DMS 273 (cell line): Measurements from ENCODE around the gene JAG2.

Source experiments
- DNase-seq: peaks from one replicate; lab custom pipeline; 2025; ENCODE audit not compliant: unreplicated experiment; lab: John Stamatoyannopoulos, UW

JAG2 gene

DNA sequence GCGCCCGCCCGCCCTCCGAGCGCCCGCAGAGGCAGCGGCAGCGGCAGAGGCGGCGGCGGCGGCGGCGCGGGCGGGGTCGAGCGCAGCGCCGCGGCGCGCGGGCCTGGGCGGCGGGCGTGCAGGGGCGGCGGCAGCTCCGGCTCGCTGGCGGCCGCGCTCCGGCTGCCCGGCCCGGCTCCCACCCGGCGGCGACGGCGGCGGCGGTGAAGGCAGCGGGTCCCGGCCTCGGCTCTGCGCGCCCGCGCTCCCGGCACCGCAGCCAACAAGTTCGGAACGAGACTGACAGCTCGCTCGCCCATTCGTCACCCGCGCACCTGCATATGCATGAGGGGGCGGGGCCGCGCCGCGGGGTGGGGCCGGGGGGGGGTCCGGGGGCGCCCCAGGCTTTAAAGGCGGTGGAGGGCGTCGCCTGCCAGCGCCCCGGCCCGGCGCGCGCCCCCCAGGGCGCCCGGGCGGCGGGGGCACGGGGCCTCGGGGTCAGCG lies at the start of gene JAG2:
Gene JAG2 (minus strand): TSS at position 281 of the 483 bp plus-strand sequence. CDS start 356 bp downstream, outside the sequence.
- peak; percentile 89 for DNase-seq

DNA sequence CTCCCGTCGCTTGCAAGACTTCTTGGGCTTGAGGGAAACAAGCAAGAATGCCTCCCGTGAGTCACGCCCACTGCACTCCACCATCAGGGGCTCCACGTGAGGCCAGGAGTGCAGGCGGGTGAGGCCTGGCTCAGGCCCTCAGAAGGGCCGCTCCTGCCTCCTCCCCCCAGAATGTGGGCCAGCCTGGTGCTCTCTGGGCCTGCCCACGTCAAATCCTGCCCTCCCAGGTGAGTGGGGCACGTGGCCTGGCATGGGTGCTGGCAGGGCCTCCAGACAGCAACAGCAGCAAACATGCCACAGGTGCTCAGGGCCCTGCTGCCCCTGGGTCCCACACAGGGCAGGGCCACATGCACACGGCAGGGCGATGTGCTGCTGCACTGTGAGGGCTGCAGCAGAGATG lies 49.2 kb upstream of the JAG2 start:
- DNase-seq = no peak

DNA sequence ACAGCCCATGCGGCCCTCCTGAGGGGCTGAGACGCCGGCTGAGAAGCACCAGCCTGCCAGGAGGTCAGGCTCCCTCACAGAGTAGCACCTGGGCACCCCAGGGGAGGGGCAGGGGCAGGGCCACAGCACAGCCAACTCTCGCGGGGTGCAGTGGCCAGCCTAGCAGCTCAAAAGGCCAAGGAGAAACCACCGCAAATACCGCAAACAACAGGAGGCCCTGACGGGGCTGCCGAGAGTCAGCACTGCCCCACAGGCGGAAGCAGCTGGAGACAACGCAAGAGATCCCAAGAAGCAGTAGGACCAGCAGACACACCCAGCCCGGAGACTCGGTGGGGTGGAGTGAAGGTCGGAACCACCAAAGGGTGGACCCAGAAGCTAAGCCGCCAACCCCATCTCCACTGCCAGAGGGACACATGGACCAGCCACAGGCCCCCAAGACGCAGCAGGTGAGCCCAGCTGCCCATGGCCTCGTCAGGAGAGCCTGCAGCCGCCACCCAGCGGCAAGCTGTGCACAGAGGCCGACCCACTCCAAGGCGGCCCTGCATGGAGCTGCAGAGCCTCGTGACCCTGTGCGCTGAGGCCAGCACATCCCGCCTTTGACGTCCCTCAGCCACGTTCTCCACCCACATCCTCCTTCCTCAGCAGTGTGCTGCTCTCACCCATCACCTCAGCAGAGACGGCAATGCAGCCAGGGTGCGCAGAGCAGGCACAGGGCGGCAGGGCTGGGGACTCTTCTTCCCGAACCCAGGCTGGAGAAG lies 48.1 kb upstream of the JAG2 start:
- no peak for DNase-seq

DNA sequence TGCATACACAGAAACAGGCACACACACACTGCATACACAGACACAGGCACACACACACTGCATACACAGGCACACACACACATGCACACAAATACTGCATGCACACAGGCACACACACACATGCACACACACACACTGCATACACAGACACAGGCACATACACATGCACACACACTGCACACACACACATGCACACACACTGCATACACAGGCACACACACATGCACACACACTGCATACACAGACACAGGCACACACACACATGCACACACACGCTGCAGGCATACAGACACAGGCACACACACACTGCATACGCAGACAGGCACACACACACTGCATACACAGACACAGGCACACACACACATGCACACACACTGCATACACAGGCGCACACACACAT lies 47.0 kb upstream of the JAG2 start:
- DNase-seq = no peak

DNA sequence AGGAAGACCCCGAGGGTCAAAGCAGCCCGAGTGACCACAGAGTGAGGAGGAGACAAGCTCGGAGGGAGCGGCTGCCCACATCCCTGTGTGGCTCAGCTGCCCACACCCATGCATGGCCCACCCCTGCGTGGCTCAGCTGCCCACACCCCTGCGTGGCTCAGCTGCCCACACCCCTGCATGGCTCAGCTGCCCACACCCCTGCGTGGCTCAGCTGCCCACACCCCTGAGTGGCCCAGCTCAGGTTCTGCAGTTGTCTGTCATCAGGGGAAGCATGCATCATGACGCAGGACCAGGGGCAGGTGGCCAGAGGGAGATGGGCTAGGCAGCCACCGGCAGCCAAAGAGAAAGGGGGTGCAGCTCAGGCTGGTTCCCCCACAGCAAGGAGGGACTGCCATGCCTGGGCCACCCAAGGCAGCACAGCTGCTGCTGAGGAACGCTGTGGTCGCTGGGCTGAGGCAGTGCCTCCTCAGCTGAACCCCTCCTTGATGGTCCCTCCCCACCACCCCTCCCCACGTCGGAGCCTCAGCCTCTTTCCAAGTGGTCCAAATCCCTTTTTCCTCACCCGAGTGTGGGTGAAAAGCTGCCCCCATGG lies 45.8 kb upstream of the JAG2 start:
- DNase-seq = no peak

DNA sequence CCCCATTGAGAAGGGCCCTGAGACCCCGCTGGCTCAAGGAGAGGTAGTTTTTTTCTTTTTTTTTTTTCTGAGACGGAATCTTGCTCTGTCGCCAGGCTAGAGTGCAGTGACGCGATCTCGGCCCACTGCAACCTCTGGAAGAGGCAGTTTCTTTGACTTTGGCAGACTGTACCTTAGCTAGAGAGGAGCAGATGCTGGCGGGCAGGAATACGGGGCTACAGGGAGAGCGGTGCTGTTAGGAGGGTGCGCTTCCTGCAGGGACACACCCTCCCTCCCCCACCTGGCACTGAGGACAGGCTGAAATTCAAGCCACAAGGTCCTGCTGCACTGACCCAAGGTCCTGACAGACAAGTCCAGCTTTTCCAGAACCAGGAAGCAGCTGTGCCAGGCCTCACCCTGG lies 44.8 kb upstream of the JAG2 start:
- no peak for DNase-seq

DNA sequence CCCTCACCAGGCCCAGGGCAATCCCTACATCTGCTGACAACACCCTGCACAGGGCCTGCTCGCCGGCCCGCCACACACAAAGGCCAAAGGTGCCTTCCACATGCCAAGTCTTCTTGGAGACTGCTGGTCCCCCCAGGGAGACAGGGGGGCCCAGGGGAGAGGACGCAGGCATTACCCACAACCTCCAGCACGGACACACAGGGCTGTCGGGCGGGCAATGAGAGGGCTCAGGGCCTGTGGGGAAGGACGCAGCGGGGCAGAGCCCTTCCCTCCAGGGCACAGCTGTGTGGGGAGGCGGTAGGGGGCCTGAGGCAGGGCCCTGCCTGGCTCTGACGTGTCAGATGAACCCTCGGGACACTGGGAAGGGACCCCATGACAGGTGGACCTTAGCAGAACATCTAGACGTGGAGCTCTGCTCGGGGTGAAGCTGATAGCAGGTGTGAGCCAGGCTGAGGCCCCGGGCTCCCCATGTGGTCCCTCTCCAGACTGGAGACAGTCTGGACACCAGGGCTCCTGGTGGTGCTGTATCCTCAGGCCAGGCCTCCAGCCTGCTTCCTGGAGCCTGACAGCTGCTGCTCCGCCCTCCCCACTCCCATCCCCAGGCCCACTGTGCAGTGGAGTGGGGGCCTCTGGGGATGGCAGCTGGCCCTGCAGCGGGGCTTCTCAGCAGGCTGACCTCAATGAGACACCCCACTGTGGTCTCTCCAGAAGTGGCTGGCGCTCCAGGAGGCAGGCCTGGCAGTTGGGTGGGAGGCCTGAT lies 44.1 kb upstream of the JAG2 start:
- peak; percentile 71 for DNase-seq

DNA sequence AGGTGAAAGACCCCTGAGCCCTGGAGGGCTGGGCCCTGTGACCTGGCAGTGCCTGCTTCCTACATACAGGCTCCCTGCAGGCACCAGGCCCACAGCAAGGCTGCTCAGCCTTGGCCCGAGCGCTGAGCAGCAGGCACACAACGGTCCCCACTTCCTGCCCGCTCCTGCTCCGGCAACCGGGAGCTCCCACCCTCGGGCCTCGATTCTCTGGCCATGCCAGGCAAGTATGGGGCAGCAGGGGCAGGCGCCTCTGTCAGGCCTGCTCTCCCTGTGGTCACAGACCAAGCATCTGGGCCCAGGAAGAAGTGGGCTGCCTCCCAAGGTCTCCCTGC lies 43.1 kb upstream of the JAG2 start:
- no peak for DNase-seq

DNA sequence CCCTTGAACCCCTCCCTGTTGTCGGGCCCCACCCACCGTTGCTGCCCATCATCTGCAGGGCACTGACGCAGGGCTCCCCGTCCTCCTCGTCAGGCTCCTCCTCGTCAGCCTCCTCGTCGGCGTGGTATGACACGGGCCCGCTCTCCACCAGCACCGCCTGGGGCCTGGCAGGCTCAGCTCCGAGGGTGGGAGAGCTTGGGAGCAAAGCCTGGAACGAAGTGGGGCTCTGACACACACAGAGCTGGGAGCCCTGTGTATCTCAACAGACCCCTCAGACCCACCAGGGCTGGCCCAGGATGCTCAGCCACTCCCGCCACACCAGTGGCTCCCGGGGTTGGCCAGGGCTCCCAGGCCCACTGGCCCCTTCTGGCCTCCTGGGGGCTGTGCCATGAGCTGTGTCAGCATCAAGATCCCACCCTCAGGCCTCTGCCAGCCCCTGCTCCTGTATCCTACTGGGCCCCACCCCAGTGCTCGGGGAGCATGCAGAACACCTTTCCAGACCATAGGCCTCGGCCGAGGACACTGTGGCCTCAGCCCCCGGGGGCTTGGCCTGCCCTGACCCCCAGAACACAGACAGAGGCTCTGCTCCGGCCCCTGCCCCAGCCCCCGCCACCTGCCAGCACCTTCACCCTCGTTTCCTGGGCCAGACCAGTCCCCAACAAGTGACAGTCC lies 42.6 kb upstream of the JAG2 start:
- no peak for DNase-seq

DNA sequence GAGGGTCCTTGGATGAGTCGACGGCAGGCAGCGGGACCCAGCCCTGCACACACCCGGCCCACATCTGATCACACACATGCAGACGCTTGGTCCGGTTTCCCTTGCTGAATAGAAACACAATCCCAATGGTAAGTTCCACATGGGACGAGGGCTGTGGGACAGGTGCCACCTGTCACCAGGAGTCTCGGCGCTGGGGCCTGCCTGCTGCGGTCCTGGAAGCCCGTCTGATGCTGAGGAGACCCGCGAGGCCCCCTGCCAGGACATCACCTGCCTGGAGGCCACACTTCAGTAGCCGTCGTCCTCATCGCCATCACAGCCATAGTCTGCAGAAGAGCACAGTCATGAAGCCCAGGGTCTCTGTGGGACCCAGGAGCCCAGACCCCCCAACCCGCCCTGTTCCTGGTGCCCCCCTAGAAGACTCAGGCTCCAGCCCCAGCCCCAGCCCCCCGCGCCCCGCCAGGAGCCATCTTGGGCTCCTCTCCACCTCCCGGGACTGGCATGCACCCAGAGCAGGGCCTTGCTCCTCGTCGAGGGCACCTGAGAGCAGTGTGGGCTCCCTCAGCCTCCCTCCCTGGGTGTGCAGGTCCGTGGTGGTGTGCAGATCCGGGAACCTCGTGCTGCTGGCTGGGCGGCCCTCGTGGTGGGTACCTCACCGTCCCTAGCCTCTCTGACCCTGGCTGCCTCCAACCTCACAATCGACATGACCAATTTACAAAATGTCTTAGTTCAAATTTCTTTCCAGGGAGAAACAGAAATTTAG lies 41.9 kb upstream of the JAG2 start:
- no peak for DNase-seq

DNA sequence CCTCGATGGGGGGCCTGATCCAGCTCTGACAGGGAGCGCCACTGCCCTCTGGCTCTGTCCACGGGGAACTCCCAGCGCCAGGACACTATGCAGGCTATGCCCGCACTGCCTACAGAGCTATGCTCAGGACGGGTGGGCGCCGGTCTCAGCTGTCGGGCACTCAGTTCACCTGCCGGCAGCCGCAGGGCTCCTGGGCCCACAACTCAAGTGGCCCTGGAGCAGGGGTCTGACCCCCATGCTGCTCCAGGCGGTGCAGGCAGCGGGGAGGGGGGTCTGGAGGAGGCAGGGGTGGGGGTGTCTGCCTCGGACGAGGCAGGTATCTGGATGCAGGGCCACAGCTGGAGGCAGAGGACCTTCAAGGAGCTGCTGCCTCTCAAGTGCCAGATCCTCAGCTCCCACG lies 41.1 kb upstream of the JAG2 start:
- DNase-seq = no peak

DNA sequence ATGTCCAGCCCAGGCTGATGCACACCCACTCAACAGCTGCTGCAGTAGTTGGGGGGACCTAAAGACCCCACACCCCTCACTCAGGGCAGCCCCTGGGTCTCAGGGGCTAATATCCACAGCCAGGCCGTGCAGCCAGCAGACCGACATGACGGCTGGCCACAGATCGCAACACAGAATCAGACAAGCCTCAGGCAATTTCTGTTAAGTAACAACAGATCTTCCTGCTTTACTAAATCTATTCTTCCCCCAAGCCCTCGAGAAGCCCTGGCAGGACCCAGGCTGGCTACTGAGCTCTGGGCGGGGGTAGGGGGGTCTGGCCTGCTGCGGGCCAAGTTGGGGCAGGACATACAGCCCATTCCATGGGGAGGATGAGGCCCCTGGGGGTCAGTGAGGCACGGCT lies 40.5 kb upstream of the JAG2 start:
- DNase-seq = no peak

DNA sequence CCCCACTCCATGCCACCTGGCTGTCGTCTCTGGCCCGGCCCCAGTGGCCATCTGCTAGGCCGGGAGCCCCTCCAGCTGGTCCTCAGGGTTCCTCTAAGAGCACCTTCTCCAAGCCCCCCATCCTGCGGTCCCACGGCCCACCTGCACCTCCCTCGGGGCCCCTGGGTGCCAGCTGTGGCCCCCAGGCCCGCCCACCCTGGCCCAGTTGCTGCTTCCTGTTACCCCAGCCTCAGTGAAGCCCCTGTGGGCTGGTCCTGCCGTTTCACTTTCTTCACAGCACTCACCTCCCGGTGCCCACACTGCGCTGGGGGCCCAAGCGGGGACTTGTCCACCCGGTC lies 40.1 kb upstream of the JAG2 start:
- DNase-seq = no peak

DNA sequence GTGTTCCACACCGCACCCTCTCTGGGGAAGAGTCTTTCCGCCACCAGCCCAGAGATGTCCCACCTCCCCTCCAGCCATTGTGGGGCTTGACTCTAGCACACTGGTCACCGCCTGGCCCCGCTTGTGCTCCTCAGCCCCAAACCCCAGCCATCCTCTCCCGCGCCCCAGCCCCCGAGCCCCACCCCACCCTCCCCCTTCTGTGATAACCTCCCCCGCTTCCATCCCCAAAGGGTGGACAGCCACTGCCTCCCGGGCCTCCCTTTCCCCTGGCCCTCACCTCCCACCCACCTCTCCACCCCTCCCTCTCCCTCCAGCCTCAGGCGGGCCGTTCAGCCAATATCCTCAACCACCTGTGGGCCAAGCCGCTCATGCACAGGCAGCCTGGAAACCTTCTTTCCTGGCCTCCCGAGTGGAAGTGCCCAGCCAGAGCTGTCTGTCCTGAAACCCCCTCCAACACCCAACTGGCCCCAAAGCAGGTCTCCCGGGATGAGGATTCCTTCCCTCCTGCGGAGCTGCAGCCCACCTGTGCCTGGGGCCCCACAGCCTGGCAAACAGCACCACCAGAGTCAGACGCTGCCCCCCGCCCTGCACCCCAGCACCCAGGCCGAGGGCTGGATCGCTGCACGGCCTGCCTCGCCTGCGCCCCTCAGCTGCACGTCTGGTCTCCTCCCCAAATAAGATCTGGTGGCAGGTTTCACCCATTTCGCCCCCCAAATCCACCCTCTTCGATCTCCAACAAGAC lies 39.6 kb upstream of the JAG2 start:
- no peak for DNase-seq

DNA sequence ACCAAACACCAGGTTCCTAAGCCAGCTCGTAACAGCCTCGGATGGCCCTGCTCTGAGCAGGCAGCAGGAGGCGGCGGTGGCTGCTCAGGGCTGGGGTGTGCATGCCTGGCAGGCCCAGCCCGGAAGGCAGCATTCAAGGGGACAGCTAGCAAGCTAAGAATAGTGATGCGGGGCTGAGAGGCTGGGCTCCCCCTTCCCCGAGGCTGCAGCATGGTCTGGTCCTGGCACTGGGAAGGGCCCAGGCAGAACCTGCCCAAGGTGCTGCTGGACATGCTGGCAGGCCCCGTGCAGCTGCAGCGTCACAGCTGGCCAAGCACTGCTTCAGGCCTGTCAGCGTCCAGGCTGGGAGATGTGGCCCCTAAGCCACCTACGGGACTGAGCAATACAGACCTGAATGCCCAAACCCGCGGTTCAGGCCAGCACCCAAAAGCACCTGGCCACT lies 38.9 kb upstream of the JAG2 start:
- peak; percentile 67 for DNase-seq

DNA sequence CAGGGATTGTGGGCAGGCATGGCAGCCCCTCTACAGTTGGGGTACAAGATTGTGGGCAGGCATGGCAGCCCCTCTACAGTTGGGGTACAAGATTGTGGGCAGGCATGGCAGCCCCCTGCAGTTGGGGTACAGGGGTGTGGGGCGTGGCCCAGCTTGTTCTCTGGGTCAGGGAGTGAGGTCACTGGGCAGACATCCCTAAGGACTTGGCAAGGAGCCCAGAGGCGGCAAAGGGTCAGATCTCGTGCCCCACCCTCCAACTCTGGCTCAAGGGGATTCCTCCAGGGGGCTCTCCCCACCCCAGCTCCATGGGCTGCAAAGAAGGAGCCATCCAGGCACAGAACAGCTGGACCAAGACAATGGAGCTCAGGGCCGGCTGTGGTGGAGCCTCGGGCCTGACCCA lies 38.3 kb upstream of the JAG2 start:
- no peak for DNase-seq

DNA sequence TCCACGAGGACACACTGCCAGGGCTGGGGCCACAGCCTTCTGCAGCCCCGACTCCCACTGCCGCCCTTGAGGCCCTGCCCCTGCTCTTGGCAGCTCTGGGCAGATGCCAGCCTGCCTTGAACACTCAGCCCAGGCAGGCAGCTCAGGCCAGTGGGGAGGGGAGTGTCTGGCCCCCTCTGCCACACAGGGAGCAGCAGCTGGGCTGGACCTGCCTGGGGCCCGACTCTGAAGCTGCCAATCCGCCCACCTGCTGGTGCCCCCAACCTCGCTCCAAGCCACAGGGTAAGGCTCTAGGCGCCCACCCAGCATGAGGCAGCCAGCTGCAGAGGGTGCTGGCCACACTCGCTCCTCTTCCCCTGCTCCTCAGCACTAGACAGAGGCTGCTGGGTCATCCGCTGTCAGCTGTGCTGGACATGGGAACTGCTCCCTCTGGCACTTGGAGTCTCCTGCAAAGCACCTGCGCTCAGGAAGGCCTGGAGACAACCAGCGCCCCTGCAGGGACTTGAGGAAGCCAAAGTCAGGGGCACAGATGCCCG lies 37.2 kb upstream of the JAG2 start:
- DNase-seq = peak; percentile 84

DNA sequence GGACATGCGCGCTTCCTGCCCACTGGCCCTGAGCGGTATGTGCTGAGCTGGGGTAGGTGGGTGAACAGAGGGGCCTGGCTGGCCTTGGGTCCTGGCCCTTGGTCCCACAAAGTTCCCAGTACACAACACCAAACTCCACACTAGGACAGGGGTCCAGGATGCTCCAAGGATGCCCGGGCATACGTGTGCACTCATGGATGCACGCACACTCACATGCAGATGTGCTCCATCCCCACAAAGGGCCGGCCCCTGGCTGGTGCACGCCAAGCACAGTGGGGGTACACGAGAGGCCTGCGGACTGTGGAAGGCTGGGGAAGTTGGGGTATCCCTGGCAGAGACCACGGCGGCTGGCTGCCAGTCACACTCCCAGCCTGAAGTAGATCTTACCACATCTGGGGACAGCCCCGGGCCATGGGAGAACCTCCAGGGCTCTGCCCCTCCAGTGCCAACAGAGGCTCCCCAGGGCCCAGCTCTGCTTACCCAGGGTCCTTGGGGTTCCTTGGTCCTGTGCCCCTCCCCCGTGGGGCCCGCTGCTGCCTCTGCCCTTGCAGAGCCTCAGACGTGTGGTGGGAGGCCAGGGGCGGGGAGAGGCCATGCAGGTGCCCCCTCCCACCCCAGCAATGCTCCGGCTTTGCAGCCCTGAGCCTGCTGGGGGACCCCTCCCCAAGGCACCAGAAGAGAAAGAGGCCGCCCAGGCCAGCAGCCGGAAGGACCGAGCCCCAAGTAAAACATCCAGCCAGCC lies 36.5 kb upstream of the JAG2 start:
- DNase-seq = no peak

DNA sequence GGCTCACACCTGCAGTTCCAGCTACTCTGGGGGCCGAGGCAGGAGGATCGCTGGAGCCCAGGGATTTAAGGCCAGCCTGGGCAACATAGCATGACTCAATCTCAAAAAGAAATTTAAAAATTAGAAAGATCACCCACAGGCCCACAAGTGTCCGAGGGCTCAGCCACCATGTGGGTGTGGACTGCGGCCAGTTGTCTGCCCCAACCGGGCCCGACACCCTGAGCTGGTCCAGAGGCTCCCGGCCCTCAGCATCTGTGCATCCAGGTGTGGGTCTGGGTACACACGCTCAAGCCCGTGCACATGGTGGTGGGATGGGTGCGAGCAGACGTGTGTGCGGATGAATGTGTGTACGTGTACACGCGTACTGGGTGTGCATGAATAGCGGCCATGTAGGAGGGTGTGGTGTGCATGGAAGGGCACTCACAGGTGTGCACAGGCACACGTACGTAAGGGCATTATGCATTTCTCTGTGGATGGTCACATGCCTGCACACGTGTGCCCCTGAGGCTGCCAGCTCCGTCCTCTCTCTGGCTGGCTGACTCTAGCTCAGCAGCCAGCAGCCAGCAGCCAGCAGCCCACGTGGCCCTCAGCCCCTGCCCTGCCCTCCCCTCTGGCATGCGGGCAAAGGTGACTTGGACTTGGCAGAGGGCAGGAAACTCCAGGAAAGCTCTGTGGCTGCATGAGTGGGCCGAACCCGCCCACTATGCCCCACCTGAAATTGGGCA lies 35.8 kb upstream of the JAG2 start:
- peak; percentile 50 for DNase-seq
